Activated B cell treated with CpG ODN at 0.5 μM for 24 hours (primary cell): ENCODE measurements around the gene CLPSL2. TPM values are rescaled to one million over a fixed set of nuclear protein-coding genes. Genes with fewer than 3 reads are reported as not detected.

Experiments used
- ATAC-seq: fragments of 200-7000 bp; cut with Tn5 transposase; one replicate; pipeline ENCODE4 v1.10.0; 2021; ENCODE audit warnings: low read depth, mild to moderate bottlenecking, moderate library complexity
- CTCF ChIA-PET: fragments of 350-600 bp; sonication (Branson Sonifier 250); formaldehyde crosslinking; loops from one replicate; lab custom pipeline; 2021; ENCODE audit warnings: antibody characterized with exemption; lab: Charles Lee
- POLR2A ChIA-PET: fragments of 350-600 bp; sonication (Branson Sonifier 250); formaldehyde crosslinking; loops from one replicate; lab custom pipeline; 2021; ENCODE audit warnings: antibody characterized with exemption; lab: Charles Lee
- DNase-seq: peaks from one replicate; pipeline ENCODE4 v3.0.0; 2022
- H3K27ac Mint-ChIP-seq: one replicate; pipeline ENCODE4 v1.8.0; 2020; ENCODE audit warnings: mixed read lengths
- H3K27me3 Mint-ChIP-seq: one replicate; pipeline ENCODE4 v1.8.0; 2021; ENCODE audit warnings: mixed read lengths
- H3K36me3 Mint-ChIP-seq: one replicate; pipeline ENCODE4 v1.8.0; 2021; ENCODE audit warnings: low read depth, mixed read lengths
- H3K4me1 Mint-ChIP-seq: one replicate; pipeline ENCODE4 v1.8.0; 2021; ENCODE audit warnings: mixed read lengths
- H3K4me3 Mint-ChIP-seq: one replicate; pipeline ENCODE4 v1.8.0; 2020; ENCODE audit warnings: mild to moderate bottlenecking, mixed read lengths
- H3K9me3 Mint-ChIP-seq: one replicate; pipeline ENCODE4 v1.8.0; 2020; ENCODE audit warnings: mixed read lengths
- CTCF ChIP-seq: fragments of 200-600 bp; IDR thresholded peaks from one replicate; pipeline ENCODE4 v1.8.0; 2022; ENCODE audit warnings: antibody characterized with exemption, mild to moderate bottlenecking
- intact Hi-C: fragments of 100-400 bp; cut with micrococcal nuclease; formaldehyde crosslinking; loops from one replicate; pipeline ENCODE4 v1.15.1; 2024
- total RNA-seq: library from RNA; stranded (reverse); gene quantifications from 2 replicates; pipeline ENCODE4 v1.2.3, GENCODE V29; 2022

Gene CLPSL2
- total RNA-seq, 1 donor from 2014 or later, result not detected

- intact Hi-C loops, result no loop called here
- no peak for ATAC-seq
- no peak overlapping the region for H3K27ac Mint-ChIP-seq
- CTCF ChIA-PET, result no interaction called here
- no peak for TF ChIP-seq CTCF
- peaks cover 27% of the 10 kb centered on the region for H3K27me3 Mint-ChIP-seq
- no peaks in the 10 kb centered on the region for H3K36me3 Mint-ChIP-seq
- no peak for DNase-seq
- no peak overlapping the region for H3K4me3 Mint-ChIP-seq
- H3K4me1 Mint-ChIP-seq, result no peaks in the 10 kb centered on the region
- no peaks in the 10 kb centered on the region for H3K9me3 Mint-ChIP-seq
- POLR2A ChIA-PET, result no interaction called here
Observed at GRCh38 chr6:35790683-35791082, 14.3 kb downstream of the CLPSL2 start.

- ATAC-seq, result no peak
- ChIA-PET CTCF (no interaction called here), POLR2A (no interaction called here)
- intact Hi-C loops, result no loop called here
- H3K27ac Mint-ChIP-seq, result no peak overlapping the region
- no peak for TF ChIP-seq CTCF
- H3K4me1 Mint-ChIP-seq, result no peaks in the 10 kb centered on the region
- H3K36me3 Mint-ChIP-seq, result no peaks in the 10 kb centered on the region
- H3K4me3 Mint-ChIP-seq, result no peak overlapping the region
- DNase-seq, result no peak
- H3K9me3 Mint-ChIP-seq, result no peaks in the 10 kb centered on the region
- peaks cover 5% of the 10 kb centered on the region for H3K27me3 Mint-ChIP-seq
Observed at GRCh38 chr6:35794536-35795452, 18.4 kb downstream of the CLPSL2 start.

GRCh38 chr6:35795453-35796071 is 19.2 kb downstream of the CLPSL2 start:
- ChIA-PET POLR2A (no interaction called here), CTCF (no interaction called here)
- TF ChIP-seq CTCF, result no peak
- DNase-seq, result no peak
- Mint-ChIP-seq H3K4me3 (no peak overlapping the region), H3K27me3 (peaks cover 6% of the 10 kb centered on the region), H3K27ac (no peak overlapping the region), H3K4me1 (no peaks in the 10 kb centered on the region), H3K36me3 (no peaks in the 10 kb centered on the region), H3K9me3 (no peaks in the 10 kb centered on the region)
- ATAC-seq, result no peak
- intact Hi-C loops, result no loop called here

GRCh38 chr6:35796236-35796635 is 19.8 kb downstream of the CLPSL2 start:
- DNase-seq (no peak), ATAC-seq (no peak)
- no peaks in the 10 kb centered on the region for H3K36me3 Mint-ChIP-seq
- no peak for TF ChIP-seq CTCF
- ChIA-PET CTCF (no interaction called here), POLR2A (no interaction called here)
- no peaks in the 10 kb centered on the region for H3K9me3 Mint-ChIP-seq
- H3K4me1 Mint-ChIP-seq, result no peaks in the 10 kb centered on the region
- no peak overlapping the region for H3K4me3 Mint-ChIP-seq
- intact Hi-C loops, result no loop called here
- H3K27me3 Mint-ChIP-seq, result peaks cover 6% of the 10 kb centered on the region
- no peak overlapping the region for H3K27ac Mint-ChIP-seq

GRCh38 chr6:35797837-35798526 is 21.6 kb downstream of the CLPSL2 start:
- Mint-ChIP-seq H3K27ac (no peak overlapping the region), H3K9me3 (no peaks in the 10 kb centered on the region), H3K36me3 (no peaks in the 10 kb centered on the region), H3K4me1 (no peaks in the 10 kb centered on the region), H3K4me3 (no peak overlapping the region), H3K27me3 (peaks cover 6% of the 10 kb centered on the region)
- no peak for ATAC-seq
- TF ChIP-seq CTCF, result no peak
- intact Hi-C loops, result no loop called here
- ChIA-PET POLR2A (no interaction called here), CTCF (no interaction called here)
- no peak for DNase-seq
